ENCODE measurements around the gene PRKCE.

DNA sequence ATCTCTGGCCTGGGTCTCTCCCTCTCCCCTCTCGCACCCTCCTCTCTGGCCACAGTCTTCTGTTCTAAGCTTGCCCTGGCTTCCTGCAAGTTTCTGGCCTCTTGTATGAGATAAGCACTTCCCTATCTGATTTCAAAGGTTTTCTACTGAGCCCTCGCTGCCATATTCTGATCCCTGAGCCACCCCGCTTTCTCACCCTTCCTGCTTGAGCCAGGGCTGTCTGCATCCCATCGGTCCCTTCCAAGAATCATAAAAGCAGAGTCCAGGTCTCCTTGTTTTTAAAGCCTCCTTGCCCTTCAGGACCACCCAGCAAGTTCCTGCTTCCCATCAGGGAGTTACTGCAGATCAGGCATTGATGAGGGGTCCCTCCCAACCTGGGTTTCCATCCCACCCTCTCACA lies 110.2 kb downstream of the PRKCE start:
- TF ChIP-seq POLR2A (IDR thresholded peaks at IDR 0.05) (no peak), POLR2AphosphoS5 (IDR thresholded peaks at IDR 0.05) (no peak)
- TF ChIP-seq, protein P1, sequence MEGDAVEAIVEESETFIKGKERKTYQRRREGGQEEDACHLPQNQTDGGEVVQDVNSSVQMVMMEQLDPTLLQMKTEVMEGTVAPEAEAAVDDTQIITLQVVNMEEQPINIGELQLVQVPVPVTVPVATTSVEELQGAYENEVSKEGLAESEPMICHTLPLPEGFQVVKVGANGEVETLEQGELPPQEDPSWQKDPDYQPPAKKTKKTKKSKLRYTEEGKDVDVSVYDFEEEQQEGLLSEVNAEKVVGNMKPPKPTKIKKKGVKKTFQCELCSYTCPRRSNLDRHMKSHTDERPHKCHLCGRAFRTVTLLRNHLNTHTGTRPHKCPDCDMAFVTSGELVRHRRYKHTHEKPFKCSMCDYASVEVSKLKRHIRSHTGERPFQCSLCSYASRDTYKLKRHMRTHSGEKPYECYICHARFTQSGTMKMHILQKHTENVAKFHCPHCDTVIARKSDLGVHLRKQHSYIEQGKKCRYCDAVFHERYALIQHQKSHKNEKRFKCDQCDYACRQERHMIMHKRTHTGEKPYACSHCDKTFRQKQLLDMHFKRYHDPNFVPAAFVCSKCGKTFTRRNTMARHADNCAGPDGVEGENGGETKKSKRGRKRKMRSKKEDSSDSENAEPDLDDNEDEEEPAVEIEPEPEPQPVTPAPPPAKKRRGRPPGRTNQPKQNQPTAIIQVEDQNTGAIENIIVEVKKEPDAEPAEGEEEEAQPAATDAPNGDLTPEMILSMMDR (IDR thresholded peaks at IDR 0.05) = no peak
